IPS-15b (cell line): ENCODE results near the gene RFNG.
"Not testable (repeated sequence)": the region's sequence is repeated elsewhere in the genome, so short reads cannot be mapped to it uniquely, and the experiment has no call there.

Source experiments
- H3K27me3 ChIP-seq: one replicate; pipeline ENCODE4 v1.6.1; 2013; ENCODE audit warnings: low read length; ENCODE audit not compliant: control insufficient read depth, insufficient read depth
- H3K36me3 ChIP-seq: one replicate; pipeline ENCODE4 v1.6.1; 2013; ENCODE audit warnings: low read length; ENCODE audit not compliant: control insufficient read depth, insufficient read depth
- H3K4me1 ChIP-seq: one replicate; pipeline ENCODE4 v1.6.1; 2013; ENCODE audit warnings: mild to moderate bottlenecking, low read length; ENCODE audit not compliant: control insufficient read depth, insufficient read depth
- H3K4me3 ChIP-seq: one replicate; pipeline ENCODE4 v1.5.1; 2013; ENCODE audit warnings: low read depth, low read length
- H3K9ac ChIP-seq: one replicate; pipeline ENCODE4 v1.6.1; 2013; ENCODE audit warnings: low read depth, mild to moderate bottlenecking, low read length
- H3K9me3 ChIP-seq: one replicate; pipeline ENCODE4 v1.6.1; 2013; ENCODE audit warnings: mild to moderate bottlenecking, low read length; ENCODE audit not compliant: control insufficient read depth, insufficient read depth

RFNG gene

DNA sequence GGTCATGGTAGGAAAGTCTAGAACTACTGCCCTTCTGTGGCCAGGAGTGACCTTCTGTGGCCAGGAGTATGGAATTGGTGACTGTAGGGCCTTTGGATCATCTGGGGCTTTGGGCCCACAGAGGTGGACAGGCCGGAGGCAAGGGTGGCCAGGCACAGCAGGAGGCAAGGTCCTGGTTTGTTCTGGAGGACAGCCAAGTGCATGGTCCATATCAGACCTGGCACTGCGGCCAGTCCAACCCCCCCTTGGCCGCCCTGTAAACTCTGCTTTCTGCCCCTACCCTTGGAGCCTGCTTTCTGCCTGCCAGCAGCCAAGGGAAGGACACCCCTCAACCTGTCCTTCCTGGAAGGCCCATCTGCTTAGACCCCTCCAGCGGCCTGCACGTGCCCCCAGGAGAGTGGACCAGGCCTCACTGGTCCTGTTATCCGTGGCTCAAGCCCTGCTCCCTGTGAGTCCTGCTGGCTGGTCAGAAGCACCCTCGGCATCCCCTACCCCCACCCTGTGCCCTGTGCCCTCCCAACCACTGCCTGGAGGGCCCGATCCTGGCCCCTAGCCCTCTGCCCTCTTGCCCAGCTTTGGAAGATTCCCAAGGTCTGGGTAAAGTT is 11.8 kb downstream of the RFNG start:
- no peak overlapping the region for H3K9ac ChIP-seq
- no peaks in the 10 kb centered on the region for H3K9me3 ChIP-seq
- H3K27me3 ChIP-seq, result peaks cover 4% of the 10 kb centered on the region
- no peaks in the 10 kb centered on the region for H3K36me3 ChIP-seq
- no peak overlapping the region for H3K4me3 ChIP-seq
- no peaks in the 10 kb centered on the region for H3K4me1 ChIP-seq

DNA sequence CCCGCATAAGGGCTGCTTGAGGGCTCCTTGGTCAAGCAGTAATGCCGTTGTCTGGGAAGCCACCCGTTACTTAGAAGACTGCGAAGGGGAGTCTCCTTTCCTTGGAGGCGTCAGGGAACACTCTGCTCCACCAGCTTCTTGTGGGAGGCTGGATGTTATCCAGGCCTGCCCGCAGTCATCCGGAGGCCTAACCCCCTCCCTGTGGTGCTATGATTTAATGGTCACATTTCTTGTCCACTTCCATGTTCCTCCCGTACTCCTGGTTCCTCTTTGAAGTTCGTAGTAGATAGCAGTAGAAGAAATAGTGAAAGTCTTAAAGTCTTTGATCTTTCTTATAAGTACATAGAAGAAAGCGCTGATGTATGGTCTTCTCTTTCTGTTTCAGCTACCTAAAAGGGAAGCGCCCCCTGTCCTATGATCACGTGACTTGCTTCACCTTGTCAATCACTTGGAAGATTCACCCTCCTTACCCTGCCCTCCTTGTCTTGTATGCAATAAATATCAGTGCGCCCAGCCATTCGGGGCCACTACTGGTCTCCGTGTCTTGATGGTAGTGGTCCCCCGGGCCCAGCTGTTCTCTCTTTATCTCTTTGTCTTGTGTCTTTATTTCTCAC is 12.7 kb downstream of the RFNG start:
- not testable (repeated sequence) for H3K9ac ChIP-seq, H3K4me3 ChIP-seq, H3K27me3 ChIP-seq, H3K36me3 ChIP-seq, H3K9me3 ChIP-seq, H3K4me1 ChIP-seq

- peaks cover 4% of the 10 kb centered on the region for H3K27me3 ChIP-seq
- peak overlapping the region; percentile 2 for H3K4me3 ChIP-seq
- no peak overlapping the region for H3K9ac ChIP-seq
These were observed 13.8 kb downstream of the RFNG start for GRCh38 chr17:82037889-82038195.

DNA sequence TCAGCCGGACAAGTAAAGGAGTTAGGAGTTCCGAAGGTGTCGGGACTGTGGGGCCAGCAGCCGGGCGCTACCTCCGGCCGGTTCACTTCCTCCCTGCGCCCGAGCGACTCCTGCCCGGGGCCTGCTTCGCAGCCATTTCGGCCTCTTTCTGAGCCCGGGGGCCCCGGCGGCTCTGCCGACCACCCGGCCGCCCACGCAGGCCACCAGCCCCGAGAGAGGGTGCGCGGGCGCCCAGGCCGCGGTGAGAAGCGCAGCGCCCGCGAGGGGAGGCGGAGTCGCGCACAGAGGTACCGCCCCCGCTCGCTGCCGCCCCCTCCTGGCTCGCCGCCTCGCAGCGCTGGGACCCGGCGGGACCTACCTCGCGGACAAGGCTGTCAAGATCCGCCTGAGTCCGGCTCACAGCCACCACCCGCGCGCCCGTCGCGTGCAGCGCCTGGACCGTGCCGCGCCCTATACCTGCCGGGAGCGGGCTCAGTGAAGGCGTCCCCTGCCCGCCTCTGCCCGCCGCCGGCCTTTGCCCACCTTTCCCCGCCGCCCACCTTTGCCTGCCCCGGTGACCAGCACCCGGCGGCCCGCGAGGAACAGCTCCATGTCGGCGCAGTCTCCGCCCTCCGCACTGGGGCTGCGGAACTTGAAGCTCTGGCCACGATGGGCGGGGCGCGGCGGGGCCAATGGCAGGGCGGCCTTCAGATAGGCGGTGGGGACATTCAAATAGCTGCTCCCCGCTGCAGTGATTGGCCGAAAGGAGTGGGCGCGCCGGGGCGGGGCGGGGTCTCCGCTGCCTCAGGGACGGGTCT is 14.3 kb downstream of the RFNG start, which contains the start of gene DCXR:
DCXR (minus strand) TSS at position 606 of the 797 bp plus-strand sequence; CDS start at position 591, 15 bp downstream.
- Histone ChIP-seq H3K9ac (peak within 1 kb of the TSS; percentile 54), H3K4me1 (no peaks in the 10 kb centered on the region), H3K9me3 (no peaks in the 10 kb centered on the region)

More at GRCh38 chr17:82037889-82038195, 13.8 kb downstream of the RFNG start:
- H3K4me1 ChIP-seq, result no peaks in the 10 kb centered on the region
- H3K9me3 ChIP-seq, result no peaks in the 10 kb centered on the region
- no peaks in the 10 kb centered on the region for H3K36me3 ChIP-seq

GRCh38 chr17:82036634-82037091 is 14.9 kb downstream of the RFNG start:
- Histone ChIP-seq H3K9me3 (no peaks in the 10 kb centered on the region), H3K27me3 (peaks cover 4% of the 10 kb centered on the region), H3K4me1 (no peaks in the 10 kb centered on the region), H3K9ac (peak overlapping the region; percentile 54), H3K36me3 (no peaks in the 10 kb centered on the region), H3K4me3 (peak overlapping the region; percentile 76)

More for the DNA sequence above, 14.3 kb downstream of the RFNG start, which contains the start of gene DCXR:
- peak within 1 kb of the TSS; percentile 76 for H3K4me3 ChIP-seq
- H3K27me3 ChIP-seq, result peaks cover 4% of the 10 kb centered on the region
- H3K36me3 ChIP-seq, result no peaks in the 10 kb centered on the region

- no peak overlapping the region for H3K9ac ChIP-seq
- H3K4me1 ChIP-seq, result no peaks in the 10 kb centered on the region
- H3K4me3 ChIP-seq, result peak overlapping the region; percentile 76
- H3K36me3 ChIP-seq, result no peaks in the 10 kb centered on the region
- H3K27me3 ChIP-seq, result peaks cover 4% of the 10 kb centered on the region
- no peaks in the 10 kb centered on the region for H3K9me3 ChIP-seq
These were observed 15.5 kb downstream of the RFNG start for GRCh38 chr17:82035956-82036633.

GRCh38 chr17:82035488-82035887 is 16.1 kb downstream of the RFNG start:
- Histone ChIP-seq H3K27me3 (peaks cover 4% of the 10 kb centered on the region), H3K36me3 (no peaks in the 10 kb centered on the region), H3K4me3 (no peak overlapping the region), H3K9ac (no peak overlapping the region), H3K9me3 (no peaks in the 10 kb centered on the region), H3K4me1 (no peaks in the 10 kb centered on the region)

DNA sequence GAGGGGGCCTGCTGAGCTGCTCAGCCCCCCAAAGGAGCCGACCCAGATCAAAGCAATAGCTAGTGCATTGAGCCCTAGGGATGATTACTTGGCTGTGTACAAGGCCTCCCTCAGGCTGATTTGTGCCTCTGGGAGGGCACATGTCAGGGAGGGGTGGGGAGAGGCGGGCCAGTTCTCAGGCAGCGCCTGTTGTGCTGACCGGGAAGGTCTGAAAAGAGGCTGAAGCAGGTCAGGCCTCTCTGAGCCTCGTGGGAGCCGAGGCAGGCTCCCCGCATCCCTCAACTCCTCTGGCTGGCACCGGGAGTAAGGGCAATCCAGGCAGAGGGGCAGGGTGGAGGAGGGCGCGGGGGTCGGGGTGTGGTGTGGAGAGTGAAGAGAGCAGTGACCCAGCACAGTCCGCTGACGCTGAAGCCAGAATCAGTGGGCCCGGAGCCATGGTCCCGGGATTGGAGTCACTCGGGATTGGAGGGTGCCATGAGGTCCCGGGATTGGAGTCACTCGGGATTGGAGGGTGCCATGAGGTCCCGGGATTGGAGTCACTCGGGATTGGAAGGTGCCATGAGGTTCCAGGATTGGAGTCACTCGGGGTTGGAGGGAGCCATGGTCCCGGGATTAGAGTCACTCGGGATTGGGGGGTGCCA is 17.1 kb downstream of the RFNG start:
- Histone ChIP-seq H3K4me3 (peak overlapping the region; percentile 18), H3K9ac (no peak overlapping the region), H3K9me3 (no peaks in the 10 kb centered on the region), H3K27me3 (peaks cover 4% of the 10 kb centered on the region), H3K4me1 (no peaks in the 10 kb centered on the region), H3K36me3 (peaks cover 4% of the 10 kb centered on the region)

- Histone ChIP-seq H3K4me1 (no peaks in the 10 kb centered on the region), H3K36me3 (peaks cover 6% of the 10 kb centered on the region), H3K9me3 (no peaks in the 10 kb centered on the region), H3K27me3 (peaks cover 2% of the 10 kb centered on the region), H3K9ac (peak overlapping the region; percentile 62), H3K4me3 (peak overlapping the region; percentile 8)
These were observed 18.1 kb downstream of the RFNG start for GRCh38 chr17:82033359-82034085.

- H3K4me3 ChIP-seq, result peak overlapping the region; percentile 64
- peaks cover 2% of the 10 kb centered on the region for H3K27me3 ChIP-seq
- H3K36me3 ChIP-seq, result peaks cover 14% of the 10 kb centered on the region
- H3K9ac ChIP-seq, result peak overlapping the region; percentile 62
- H3K4me1 ChIP-seq, result no peaks in the 10 kb centered on the region
- no peaks in the 10 kb centered on the region for H3K9me3 ChIP-seq
These were observed 19.6 kb downstream of the RFNG start for GRCh38 chr17:82031885-82032627.
